Measurements from ENCODE around the gene HLA-DQB2. TPM values are rescaled to one million over a fixed set of nuclear protein-coding genes. Genes with fewer than 3 reads are reported as not detected.
"Not testable (repeated sequence)": the region's sequence is repeated elsewhere in the genome, so short reads cannot be mapped to it uniquely, and the experiment has no call there.

HLA-DQB2 gene
- polyA plus RNA-seq, 1 donor: 0.32 TPM

- not testable (repeated sequence) for DNase-seq (ENCODE audit: low read depth)
Observed at GRCh38 chr6:32745649-32746048, 17.7 kb downstream of the HLA-DQB2 start.

GRCh38 chr6:32744776-32745175 lies 18.6 kb downstream of the HLA-DQB2 start:
- no peak for DNase-seq (ENCODE audit: low read depth)

- no peak for DNase-seq (ENCODE audit: low read depth)
Observed at GRCh38 chr6:32742374-32742773, 21.0 kb downstream of the HLA-DQB2 start.

- no peak for DNase-seq (ENCODE audit: low read depth)
Observed at GRCh38 chr6:32741031-32741960, 22.0 kb downstream of the HLA-DQB2 start, which contains the start of gene HLA-DQA2. Gene HLA-DQA2, plus strand, starts transcription at chr6:32741391. Its CDS starts 53 bp downstream, at chr6:32741444.

GRCh38 chr6:32738126-32738525 lies 25.2 kb downstream of the HLA-DQB2 start:
- DNase-seq (ENCODE audit: low read depth): no peak

- no peak for DNase-seq (ENCODE audit: low read depth)
Observed at GRCh38 chr6:32718879-32719278, 44.5 kb downstream of the HLA-DQB2 start.

GRCh38 chr6:32716396-32716795 lies 46.9 kb downstream of the HLA-DQB2 start:
- DNase-seq (ENCODE audit: low read depth): no peak

GRCh38 chr6:32713241-32713640 lies 50.1 kb downstream of the HLA-DQB2 start:
- DNase-seq (ENCODE audit: low read depth): no peak

GRCh38 chr6:32709625-32710024 lies 53.7 kb downstream of the HLA-DQB2 start:
- DNase-seq (ENCODE audit: low read depth): no peak

Other genes starting within 250 kb of the HLA-DQB2 start
- 3.0 TPM for gene HLA-DRB5, start 233.2 kb downstream of the HLA-DQB2 start, polyA plus RNA-seq (ENCODE audit: insufficient read length)
- 9.4 TPM for gene HLA-DRB1, start 173.7 kb downstream of the HLA-DQB2 start, polyA plus RNA-seq (ENCODE audit: insufficient read length)
- 1.7 TPM for gene HLA-DQA1, start 126.1 kb downstream of the HLA-DQB2 start, polyA plus RNA-seq (ENCODE audit: insufficient read length)
- gene HLA-DQB1, start 96.9 kb downstream of the HLA-DQB2 start, polyA plus RNA-seq (ENCODE audit: insufficient read length): 1.6 TPM
- gene HLA-DQA2, start 22.1 kb downstream of the HLA-DQB2 start, polyA plus RNA-seq (ENCODE audit: insufficient read length): 0.27 TPM
- gene HLA-DOB, start 53.5 kb upstream of the HLA-DQB2 start, polyA plus RNA-seq (ENCODE audit: insufficient read length): 0.30 TPM
- 3.8 TPM for gene TAP2, start 75.2 kb upstream of the HLA-DQB2 start, polyA plus RNA-seq (ENCODE audit: insufficient read length)
- gene PSMB8, start 80.5 kb upstream of the HLA-DQB2 start, polyA plus RNA-seq (ENCODE audit: insufficient read length): 11.8 TPM
- 9.6 TPM for gene TAP1, start 90.2 kb upstream of the HLA-DQB2 start, polyA plus RNA-seq (ENCODE audit: insufficient read length)
- 4.1 TPM for gene PSMB9, start 90.7 kb upstream of the HLA-DQB2 start, polyA plus RNA-seq (ENCODE audit: insufficient read length)
- gene HLA-DMB, start 177.5 kb upstream of the HLA-DQB2 start, polyA plus RNA-seq (ENCODE audit: insufficient read length): 4.8 TPM
- 12.6 TPM for gene HLA-DMA, start 189.6 kb upstream of the HLA-DQB2 start, polyA plus RNA-seq (ENCODE audit: insufficient read length)
- 150 TPM for gene BRD2, start 205.1 kb upstream of the HLA-DQB2 start, polyA plus RNA-seq (ENCODE audit: insufficient read length)
- 0.56 TPM for gene HLA-DOA, start 246.1 kb upstream of the HLA-DQB2 start, polyA plus RNA-seq (ENCODE audit: insufficient read length)

Measured in forelimb muscle (tissue), 1 donor.